ENCODE results near the gene GPX2.

GPX2 gene

GRCh38 chr14:64910847-64911495 lies 31.6 kb downstream of the GPX2 start:
- DNase-seq: no peak

- no peak for DNase-seq
Observed at GRCh38 chr14:64906022-64906421, 36.5 kb downstream of the GPX2 start.

- DNase-seq: no peak
Observed at GRCh38 chr14:64899958-64900357, 42.6 kb downstream of the GPX2 start.

- peak; percentile 53 for DNase-seq
Observed at GRCh38 chr14:64891839-64892375, 50.6 kb downstream of the GPX2 start.

GRCh38 chr14:64891173-64891838 lies 51.2 kb downstream of the GPX2 start:
- no peak for DNase-seq

GRCh38 chr14:64889352-64889751 lies 53.2 kb downstream of the GPX2 start:
- no peak for DNase-seq

Data from activated CD4-positive, alpha-beta T cell treated with anti-CD3 and anti-CD28 coated beads, Interleukin-2, amount 50 U/mL, for 16 hours (primary cell).